Activated CD4-positive, alpha-beta T cell treated with anti-CD3 and anti-CD28 coated beads for 4 hours (primary cell): ENCODE data around the gene TMEM14C.
A peak's percentile ranks its signal among the peaks of the same experiment; 100 is the strongest.
"Not testable (repeated sequence)": the region's sequence is repeated elsewhere in the genome, so short reads cannot be mapped to it uniquely, and the experiment has no call there.

ENCODE experiments used
- DNase-seq, 2 donors: peaks; one replicate each; pipeline ENCODE4 v3.0.0-alpha.2; 2020

TMEM14C gene

DNA sequence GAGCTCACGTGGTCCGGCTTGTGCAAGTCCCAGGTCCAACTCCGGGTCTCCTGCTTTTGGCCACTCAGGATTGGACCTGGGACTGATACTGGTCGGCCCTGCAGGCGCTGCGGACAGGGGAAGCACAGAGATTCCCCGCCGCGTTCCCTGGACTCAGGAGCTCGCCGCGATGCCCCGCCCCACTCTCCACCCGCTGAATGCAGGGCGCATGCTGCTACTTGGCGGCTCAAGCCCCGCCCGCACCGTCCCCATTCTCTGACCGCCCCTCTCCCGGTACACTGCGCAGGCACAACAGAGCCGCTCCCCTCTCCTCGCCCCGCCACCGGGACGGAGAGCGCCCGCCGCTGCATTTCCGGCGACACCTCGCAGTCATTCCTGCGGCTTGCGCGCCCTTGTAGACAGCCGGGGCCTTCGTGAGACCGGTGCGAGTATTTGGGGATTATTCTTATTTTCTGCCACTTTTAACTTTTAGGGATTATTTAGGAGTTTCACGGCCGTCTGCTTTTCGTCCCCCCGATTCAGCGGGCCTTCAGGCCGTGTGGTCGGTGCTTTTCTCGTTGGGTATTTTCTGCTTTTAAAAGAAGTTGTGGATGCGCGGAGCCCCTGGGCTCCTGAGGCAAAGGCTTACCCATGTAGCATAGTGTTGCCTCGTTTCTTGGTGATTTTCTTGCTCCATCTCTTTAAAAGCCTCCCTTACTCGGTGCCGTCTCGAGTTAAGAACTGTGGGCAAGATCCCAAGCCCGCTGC, at the start of gene TMEM14C:
Gene TMEM14C, plus strand, starts transcription at position 251 of the 747 bp plus-strand sequence. CDS start 1,544 bp downstream, outside the sequence.
- peak; percentile 75 to 80 for DNase-seq

DNA sequence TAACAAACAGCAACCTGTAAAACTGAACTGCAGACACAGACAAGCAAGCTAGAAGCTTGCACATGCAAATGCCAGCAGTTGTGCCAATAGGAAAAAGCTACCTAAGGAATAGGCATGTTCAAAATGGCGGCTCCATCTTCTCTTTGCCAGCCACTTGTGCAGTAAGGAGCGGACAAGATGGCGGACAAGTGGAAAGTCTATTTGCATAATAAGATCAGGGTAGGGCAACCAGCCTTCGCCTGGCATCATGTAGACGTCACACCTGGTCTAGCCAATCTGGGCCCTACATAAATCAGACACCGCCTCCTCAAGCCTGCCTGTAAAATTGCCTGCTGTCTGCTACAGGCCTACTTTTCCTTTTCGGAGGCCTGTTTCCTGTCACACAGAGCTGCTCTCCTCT, 46.5 kb upstream of the TMEM14C start:
- no peak for DNase-seq

DNA sequence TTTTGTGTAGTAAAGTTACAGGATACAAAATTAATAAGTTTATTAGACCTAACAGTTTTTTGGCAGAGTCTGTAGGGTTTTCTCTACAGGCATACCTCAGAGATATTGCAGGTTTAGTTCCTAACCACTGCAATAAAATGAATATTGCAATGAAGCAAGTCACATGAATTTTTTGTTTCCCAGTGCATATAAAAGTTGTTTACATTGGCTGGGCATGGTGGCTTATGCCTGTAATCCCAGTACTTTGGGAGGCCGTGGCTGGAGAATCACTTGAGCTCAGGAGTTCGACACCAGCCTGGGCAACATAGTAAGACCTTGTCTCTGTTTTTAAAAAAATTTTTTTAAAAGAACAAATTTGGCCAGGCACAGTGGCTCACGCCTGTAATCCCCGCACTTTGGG, 44.4 kb upstream of the TMEM14C start:
- DNase-seq: no peak

- DNase-seq: no peak
Measured at GRCh38 chr6:10681795-10682194, 41.1 kb upstream of the TMEM14C start.

DNA sequence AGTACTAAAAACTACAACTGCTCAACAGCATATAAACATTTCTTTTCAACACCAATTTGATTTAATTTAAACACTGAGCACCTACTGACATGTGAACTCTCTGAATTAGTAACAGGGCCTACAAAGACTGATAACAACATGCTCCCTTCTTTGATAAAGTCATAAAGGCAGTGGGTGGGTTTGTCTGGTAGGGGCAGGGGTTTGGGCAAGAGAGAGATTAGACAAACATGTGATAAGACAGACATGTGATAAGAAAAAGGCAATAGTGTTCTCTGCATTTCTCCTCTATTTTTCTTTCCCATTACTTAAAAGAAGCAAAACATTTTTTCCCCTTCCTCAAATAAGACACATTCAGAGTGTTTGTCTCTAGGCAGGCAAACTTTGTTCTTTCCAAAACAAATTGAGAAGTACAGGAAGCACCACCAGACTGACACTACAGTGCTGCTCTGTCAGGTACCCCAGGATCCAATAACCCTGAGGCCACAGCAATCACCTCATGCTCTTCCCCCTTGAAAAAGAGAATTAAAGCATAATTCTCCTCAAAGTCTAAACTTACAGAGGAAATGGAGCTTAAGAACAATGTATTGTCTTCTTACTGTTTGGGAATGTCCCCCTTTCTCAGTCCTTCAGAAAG, 40.4 kb upstream of the TMEM14C start:
- DNase-seq: no peak

GRCh38 chr6:10684618-10685017, 38.3 kb upstream of the TMEM14C start:
- no peak for DNase-seq

GRCh38 chr6:10685092-10685915, 37.6 kb upstream of the TMEM14C start:
- no peak for DNase-seq

- no peak for DNase-seq
Measured at GRCh38 chr6:10686901-10687300, 36.0 kb upstream of the TMEM14C start.

DNA sequence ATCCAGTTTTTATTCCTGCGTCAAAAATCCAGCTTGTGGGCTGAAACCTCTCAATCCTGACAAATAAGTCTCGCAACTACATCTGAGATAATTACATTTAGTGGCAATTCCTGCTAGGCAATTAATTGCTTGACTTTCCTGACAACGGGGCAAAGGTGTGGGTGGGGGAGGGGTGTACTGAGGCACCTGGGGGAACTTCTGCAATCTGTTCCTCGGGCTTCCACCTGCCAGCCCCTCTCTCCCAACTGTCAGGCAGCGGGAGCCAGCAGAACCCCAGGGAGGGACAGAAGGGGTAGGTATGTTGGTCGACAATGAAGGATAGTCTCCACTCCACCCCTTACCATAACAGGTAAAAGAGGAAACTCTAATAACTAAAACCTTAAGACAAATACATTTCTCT, 35.3 kb upstream of the TMEM14C start:
- no peak for DNase-seq

- no peak for DNase-seq
Measured at GRCh38 chr6:10690651-10691445, 32.0 kb upstream of the TMEM14C start.

DNA sequence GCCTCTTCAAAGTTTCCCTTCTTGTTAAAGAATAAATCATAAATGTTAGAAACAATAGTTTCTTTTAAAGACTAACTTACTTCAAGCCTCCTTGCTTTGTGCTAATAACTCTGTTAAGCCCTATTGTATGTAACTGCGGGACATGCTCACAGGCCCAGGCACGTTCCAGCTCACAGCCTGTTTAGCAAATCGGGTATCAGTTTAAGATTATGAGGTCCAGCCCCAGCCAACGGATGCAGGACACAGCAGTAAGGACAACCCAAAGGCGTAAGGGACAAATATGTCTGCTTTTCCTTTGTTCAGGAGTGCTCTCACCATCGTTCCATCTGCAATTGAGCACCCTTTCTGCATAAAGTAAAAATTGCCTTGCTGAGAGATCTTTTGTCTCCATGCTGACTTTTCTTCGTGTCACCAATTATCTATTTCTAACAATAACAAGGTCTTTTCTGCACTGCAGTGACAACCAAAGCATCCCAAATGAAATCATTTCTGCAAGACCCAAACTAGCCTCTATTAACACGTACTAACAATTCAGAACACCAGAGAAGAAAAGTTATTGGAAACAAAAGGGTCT, 29.8 kb upstream of the TMEM14C start:
- no peak for DNase-seq

DNA sequence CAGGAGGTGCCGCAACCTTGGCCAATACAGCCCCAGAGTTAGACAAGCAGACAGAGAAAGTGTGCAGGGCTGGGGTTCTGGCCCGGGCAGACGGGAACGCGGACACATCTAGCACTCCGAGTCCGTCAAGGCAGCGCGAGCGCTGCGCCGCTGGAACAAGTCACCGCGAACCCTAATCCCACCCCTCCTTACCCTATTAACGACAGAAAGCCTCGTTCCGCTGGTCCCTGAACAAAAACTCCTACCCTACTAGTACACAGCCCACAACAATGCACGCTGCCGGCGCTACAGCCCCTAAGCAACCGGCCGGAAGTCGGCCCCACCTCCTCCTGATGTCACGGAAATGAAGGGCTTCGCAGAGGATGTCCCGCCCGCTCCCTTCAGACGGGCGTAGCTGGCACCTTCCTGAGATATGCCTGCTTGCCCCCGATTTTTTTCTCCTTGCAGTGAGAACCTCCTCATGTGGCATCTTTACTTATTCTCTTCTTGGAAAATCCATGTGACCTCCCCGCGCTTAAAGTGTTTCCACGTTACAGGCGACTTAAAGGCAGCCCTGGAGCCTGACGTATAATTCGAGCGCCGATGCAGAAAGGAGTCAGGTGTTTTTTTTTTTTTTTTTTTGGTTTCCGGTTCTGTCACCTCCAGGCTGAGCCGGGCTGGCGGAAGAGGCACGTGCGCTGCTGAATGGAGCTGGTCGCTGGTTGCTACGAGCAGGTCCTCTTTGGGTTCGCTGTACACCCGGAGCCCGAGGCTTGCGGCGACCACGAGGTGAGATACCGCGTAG, 28.4 kb upstream of the TMEM14C start, which contains the start of the genes C6orf52 and PAK1IP1:
Gene C6orf52, minus strand, starts transcription at position 315 of the 784 bp plus-strand sequence. CDS start 7,066 bp downstream, outside the sequence.
Gene PAK1IP1, plus strand, starts transcription at position 671 of the 784 bp plus-strand sequence. Its CDS starts 14 bp downstream, at position 685.
- DNase-seq: peak; percentile 92 to 93

DNA sequence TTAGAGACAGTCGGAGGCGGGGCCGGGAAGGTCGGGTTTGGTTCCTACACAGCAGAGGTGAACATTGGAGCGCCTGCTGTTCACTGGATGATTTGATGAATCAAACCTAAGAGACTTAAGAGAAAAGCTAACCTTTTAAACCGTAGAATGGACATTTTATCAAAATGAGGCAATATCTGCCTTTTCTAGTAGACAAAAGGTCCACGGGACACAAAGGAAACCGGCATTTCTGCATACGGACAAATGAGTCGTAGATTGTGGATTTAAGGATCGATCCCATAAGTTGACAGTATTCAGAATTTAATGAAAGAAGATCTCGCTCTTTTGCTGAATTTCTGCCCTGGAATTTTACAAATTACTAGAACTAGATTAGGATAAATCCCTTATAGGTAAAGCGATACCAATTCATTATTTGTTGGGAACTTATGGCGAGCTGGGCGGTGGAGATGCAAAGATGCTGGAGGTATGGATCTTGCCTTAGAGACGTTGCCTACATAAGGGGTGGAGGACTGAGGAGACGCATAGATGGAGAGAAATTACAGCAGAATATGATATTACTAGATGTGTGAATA, 27.7 kb upstream of the TMEM14C start:
- no peak for DNase-seq

GRCh38 chr6:10696655-10697054, 26.2 kb upstream of the TMEM14C start:
- DNase-seq: no peak

DNA sequence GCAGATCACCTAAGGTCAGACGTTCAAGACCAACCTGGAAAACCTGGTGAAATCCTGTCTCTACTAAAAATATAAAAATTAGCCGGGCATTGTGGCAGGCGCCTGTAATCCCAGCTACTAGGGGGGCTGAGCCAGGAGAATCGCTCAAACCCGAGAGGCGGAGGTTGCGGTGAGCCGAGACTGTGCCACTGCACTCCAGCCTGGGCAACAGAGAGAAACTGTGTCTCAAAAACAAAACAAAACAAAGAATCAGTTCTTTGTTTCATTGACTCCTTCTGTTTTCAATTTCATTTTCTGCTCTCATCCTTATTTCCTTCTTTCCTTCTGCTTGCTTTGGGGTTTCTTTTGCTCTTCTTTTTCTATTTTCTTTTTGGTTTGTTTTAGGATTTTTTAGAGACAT, 8.9 kb upstream of the TMEM14C start:
- no peak for DNase-seq

DNA sequence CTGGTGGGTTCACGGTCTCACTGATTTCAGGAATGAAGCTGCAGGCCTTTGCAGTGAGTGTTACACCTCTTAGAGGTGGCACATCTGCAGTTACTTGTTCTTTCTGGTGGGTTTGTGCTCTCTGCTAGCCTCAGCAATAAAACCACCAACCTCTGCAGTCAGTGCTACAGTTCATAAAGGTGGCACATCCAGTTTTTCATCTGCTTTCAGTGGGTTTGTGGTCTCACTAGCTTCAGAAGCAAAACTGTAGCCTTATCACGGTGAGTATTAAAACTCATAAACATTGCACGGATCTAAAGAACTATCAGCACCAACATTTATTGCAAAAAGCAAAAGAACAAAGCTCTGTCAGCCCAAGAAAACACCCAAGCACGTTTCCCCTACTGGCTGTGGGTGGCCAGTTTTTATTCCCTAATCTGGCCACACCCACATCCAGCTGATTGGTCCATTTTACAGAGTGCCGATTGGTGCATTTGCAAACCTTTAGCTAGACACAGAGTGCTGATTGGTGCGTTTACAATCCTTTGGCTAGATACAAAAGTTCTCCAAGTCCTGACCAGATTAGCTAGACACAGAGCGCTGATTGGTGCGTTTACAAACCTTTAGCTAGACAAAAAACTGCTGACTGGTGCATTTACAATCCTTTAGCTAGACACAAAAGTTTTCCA, 3.4 kb upstream of the TMEM14C start:
- peak; percentile 12 to 29 for DNase-seq

DNA sequence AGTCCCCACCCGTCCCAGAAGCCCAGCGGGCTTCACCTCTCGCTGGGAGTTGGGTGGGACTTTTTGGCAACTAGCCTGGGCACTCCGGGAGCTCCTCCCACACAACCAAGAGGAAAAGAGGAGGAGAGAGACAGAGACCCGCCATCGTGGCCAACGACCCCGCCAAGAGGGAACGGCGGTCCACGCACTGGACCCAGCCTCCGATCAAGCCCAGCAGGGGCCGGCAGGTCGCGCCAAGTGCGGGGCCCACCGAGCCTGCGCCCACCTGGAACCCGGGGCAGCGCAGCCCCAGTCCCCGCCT, 3.0 kb upstream of the TMEM14C start:
- no peak for DNase-seq

GRCh38 chr6:10720265-10720959, 2.5 kb upstream of the TMEM14C start:
- DNase-seq: peak; percentile 40 to 47

DNA sequence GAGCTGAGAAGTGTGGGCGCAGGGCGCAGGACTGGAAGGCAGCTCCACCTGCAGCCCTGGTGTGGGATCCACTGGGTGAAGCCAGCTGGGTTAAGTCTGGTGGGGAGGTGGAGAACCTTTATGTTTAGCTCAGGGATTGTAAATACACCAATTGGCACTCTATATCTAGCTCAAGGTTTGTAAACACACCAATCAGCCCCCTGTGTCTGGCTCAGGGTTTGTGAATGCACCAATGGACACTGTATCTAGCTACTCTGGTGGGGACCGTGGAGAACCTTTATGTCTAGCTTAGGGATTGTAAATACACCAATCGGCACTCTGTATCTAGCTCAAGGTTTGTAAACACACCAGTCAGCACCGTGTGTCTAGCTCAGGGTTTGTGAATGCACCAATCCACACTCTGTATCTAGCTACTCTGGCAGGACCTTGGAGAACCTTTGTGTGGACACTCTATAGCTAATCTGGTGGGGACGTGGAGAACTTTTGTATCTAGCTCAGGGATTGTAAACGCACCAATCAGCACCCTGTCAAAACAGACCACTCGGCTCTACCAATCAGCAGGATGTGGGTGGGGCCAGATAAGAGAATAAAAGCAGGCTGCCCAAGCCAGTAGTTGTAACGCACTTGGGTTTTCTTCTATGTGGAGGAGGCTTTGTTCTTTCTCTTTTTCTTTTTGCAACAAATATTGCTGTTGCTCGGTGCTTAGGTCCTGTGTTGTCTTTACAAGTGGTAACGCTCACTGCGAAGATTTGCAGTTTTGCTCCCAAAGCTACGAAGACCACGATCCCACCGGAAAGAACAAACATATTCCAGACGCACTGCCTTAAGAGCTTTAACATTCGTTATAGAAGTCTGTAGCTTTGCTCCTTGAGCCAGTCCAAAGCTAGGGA, 1.7 kb upstream of the TMEM14C start:
- not testable (repeated sequence) for DNase-seq
